ENCODE data around the gene GMEB1.

The GMEB1 gene

GRCh38 chr1:28668191-28668955, at the start of gene GMEB1:
TSS of gene GMEB1 (plus strand) at chr1:28668784. CDS start at chr1:28683613, 14,829 bp downstream.
- peak; percentile 40 for DNase-seq (ENCODE audit: low read depth)
- TF ChIP-seq CTCF (conservative IDR thresholded peaks at IDR 0.05; ENCODE audit: low read depth, low read length): no peak
- H3K4me3 ChIP-seq (ENCODE audit: low read length): peak within 1 kb of the TSS; percentile 80

- no peak for TF ChIP-seq CTCF (conservative IDR thresholded peaks at IDR 0.05; ENCODE audit: low read depth, low read length)
- no peak for DNase-seq (ENCODE audit: low read depth)
- no peak overlapping the region for H3K4me3 ChIP-seq (ENCODE audit: low read length)
These were observed 36.9 kb upstream of the GMEB1 start for GRCh38 chr1:28631713-28632112.

GRCh38 chr1:28632560-28632959, 36.0 kb upstream of the GMEB1 start:
- no peak for DNase-seq (ENCODE audit: low read depth)
- no peak for TF ChIP-seq CTCF (conservative IDR thresholded peaks at IDR 0.05; ENCODE audit: low read depth, low read length)
- no peak overlapping the region for H3K4me3 ChIP-seq (ENCODE audit: low read length)

- peak; percentile 63 for TF ChIP-seq CTCF (conservative IDR thresholded peaks at IDR 0.05; ENCODE audit: low read depth, low read length)
- DNase-seq (ENCODE audit: low read depth): no peak
- no peak overlapping the region for H3K4me3 ChIP-seq (ENCODE audit: low read length)
These were observed 27.8 kb upstream of the GMEB1 start for GRCh38 chr1:28640766-28641165.

- no peak for DNase-seq (ENCODE audit: low read depth)
- TF ChIP-seq CTCF (conservative IDR thresholded peaks at IDR 0.05; ENCODE audit: low read depth, low read length): no peak
- peak overlapping the region; percentile 80 for H3K4me3 ChIP-seq (ENCODE audit: low read length)
These were observed 26.3 kb upstream of the GMEB1 start for GRCh38 chr1:28642056-28642846.

- TF ChIP-seq CTCF (conservative IDR thresholded peaks at IDR 0.05; ENCODE audit: low read depth, low read length): peak; percentile 20
- H3K4me3 ChIP-seq (ENCODE audit: low read length): peak within 1 kb of the TSS; percentile 80
- DNase-seq (ENCODE audit: low read depth): peak; percentile 85
These were observed 25.5 kb upstream of the GMEB1 start, which contains the start of gene TAF12 for GRCh38 chr1:28642847-28643635. TSS of gene TAF12 (minus strand) at chr1:28643067. CDS start at chr1:28622081, 20,986 bp downstream.
